ENCODE measurements around the gene PDE11A. TPM values are rescaled to one million over a fixed set of nuclear protein-coding genes. Genes with fewer than 3 reads are reported as not detected.

The PDE11A gene
- total RNA-seq, 6 experiments from 2014 or later: 1.2 to 3.1 (median 1.4) TPM

DNA sequence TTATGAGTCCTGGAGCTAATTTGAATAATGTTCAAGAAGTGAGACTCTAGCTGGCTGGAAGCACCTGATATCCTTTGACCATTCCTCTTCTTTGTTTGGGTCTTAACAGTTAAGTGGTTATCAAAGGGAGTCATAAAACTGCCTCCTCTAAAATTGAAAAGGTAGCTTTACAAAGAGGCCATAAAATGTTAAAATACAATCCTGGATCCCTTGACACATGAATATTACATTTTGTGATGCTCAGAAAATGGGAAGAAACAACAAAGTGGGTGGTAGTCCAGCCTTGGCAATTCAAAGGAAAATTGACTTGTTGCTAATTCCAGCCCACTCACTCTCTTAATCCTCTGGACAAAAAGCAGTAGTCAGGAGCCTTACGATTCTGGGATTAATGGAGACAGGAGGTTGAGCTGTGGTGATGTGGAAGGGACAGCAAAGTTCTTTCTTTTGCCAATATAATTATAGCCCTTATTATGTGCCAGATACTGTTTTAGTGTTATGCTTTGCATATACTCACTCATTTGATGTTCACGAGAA lies 339.2 kb downstream of the PDE11A start:
- Mint-ChIP-seq H3K36me3 (ENCODE audit: low read depth) (no peaks in the 10 kb centered on the region), H3K27me3 (ENCODE audit: insufficient read depth) (peaks cover 14% of the 10 kb centered on the region), H3K27ac (no peak overlapping the region), H3K4me1 (ENCODE audit: low read depth) (peaks cover 6% of the 10 kb centered on the region; the same call in 1 of the 2 replicates), H3K9me3 (no peaks in the 10 kb centered on the region), H3K4me3 (no peak overlapping the region)
- TF ChIP-seq, protein P1, sequence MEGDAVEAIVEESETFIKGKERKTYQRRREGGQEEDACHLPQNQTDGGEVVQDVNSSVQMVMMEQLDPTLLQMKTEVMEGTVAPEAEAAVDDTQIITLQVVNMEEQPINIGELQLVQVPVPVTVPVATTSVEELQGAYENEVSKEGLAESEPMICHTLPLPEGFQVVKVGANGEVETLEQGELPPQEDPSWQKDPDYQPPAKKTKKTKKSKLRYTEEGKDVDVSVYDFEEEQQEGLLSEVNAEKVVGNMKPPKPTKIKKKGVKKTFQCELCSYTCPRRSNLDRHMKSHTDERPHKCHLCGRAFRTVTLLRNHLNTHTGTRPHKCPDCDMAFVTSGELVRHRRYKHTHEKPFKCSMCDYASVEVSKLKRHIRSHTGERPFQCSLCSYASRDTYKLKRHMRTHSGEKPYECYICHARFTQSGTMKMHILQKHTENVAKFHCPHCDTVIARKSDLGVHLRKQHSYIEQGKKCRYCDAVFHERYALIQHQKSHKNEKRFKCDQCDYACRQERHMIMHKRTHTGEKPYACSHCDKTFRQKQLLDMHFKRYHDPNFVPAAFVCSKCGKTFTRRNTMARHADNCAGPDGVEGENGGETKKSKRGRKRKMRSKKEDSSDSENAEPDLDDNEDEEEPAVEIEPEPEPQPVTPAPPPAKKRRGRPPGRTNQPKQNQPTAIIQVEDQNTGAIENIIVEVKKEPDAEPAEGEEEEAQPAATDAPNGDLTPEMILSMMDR (IDR thresholded peaks at IDR 0.05): no peak
- DNase-seq: no peak

- H3K4me3 Mint-ChIP-seq: no peak overlapping the region
- H3K27ac Mint-ChIP-seq: no peak overlapping the region
- peaks cover 6% of the 10 kb centered on the region; the same call in 1 of the 2 replicates for H3K4me1 Mint-ChIP-seq (ENCODE audit: low read depth)
- peaks cover 12% of the 10 kb centered on the region for H3K27me3 Mint-ChIP-seq (ENCODE audit: insufficient read depth)
- TF ChIP-seq, protein P1 (IDR thresholded peaks at IDR 0.05): no peak
- DNase-seq: no peak
- H3K36me3 Mint-ChIP-seq (ENCODE audit: low read depth): no peaks in the 10 kb centered on the region
- H3K9me3 Mint-ChIP-seq: no peaks in the 10 kb centered on the region
Measured at GRCh38 chr2:177731384-177731783, 341.2 kb downstream of the PDE11A start.

- Mint-ChIP-seq H3K4me1 (ENCODE audit: low read depth) (peaks cover 6% of the 10 kb centered on the region; the same call in 1 of the 2 replicates), H3K27me3 (ENCODE audit: insufficient read depth) (peaks cover 13% of the 10 kb centered on the region), H3K27ac (no peak overlapping the region)
Measured at GRCh38 chr2:177730792-177731191, 341.8 kb downstream of the PDE11A start.

DNA sequence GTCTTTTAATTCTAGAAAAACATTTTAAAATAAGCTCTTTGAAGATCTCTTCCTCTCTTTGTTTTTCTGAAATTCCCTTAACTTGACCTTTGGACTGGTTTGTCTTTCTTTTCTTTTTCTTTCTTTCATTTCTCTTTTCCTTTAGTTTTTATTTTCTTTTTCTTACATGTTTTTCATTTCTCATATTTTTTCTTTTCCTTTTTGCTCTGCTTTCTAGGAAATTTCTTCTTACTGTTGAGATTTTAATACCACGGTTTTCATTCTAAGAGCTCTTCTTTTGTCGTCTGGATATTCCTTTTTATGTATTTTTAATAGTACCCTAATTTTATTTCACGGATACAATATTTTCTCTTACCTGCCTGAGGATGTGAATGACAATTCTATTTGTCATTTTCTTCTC lies 342.2 kb downstream of the PDE11A start:
- TF ChIP-seq, protein P1 (IDR thresholded peaks at IDR 0.05): no peak
- no peak overlapping the region for H3K27ac Mint-ChIP-seq
- no peak for DNase-seq
- no peaks in the 10 kb centered on the region for H3K9me3 Mint-ChIP-seq
- no peaks in the 10 kb centered on the region for H3K36me3 Mint-ChIP-seq (ENCODE audit: low read depth)
- peaks cover 13% of the 10 kb centered on the region for H3K27me3 Mint-ChIP-seq (ENCODE audit: insufficient read depth)
- no peak overlapping the region for H3K4me3 Mint-ChIP-seq
- H3K4me1 Mint-ChIP-seq (ENCODE audit: low read depth): peaks cover 6% of the 10 kb centered on the region; the same call in 1 of the 2 replicates

More at GRCh38 chr2:177730792-177731191, 341.8 kb downstream of the PDE11A start:
- Mint-ChIP-seq H3K36me3 (ENCODE audit: low read depth) (no peaks in the 10 kb centered on the region), H3K4me3 (no peak overlapping the region), H3K9me3 (no peaks in the 10 kb centered on the region)
- TF ChIP-seq, protein P1 (IDR thresholded peaks at IDR 0.05): no peak
- no peak for DNase-seq

GRCh38 chr2:177728920-177729319 lies 343.7 kb downstream of the PDE11A start:
- DNase-seq: no peak
- H3K36me3 Mint-ChIP-seq (ENCODE audit: low read depth): no peaks in the 10 kb centered on the region
- peaks cover 6% of the 10 kb centered on the region for H3K27me3 Mint-ChIP-seq (ENCODE audit: insufficient read depth)
- no peaks in the 10 kb centered on the region for H3K9me3 Mint-ChIP-seq
- peaks cover 18% of the 10 kb centered on the region for H3K4me1 Mint-ChIP-seq (ENCODE audit: low read depth)
- no peak overlapping the region for H3K27ac Mint-ChIP-seq
- TF ChIP-seq, protein P1 (IDR thresholded peaks at IDR 0.05): no peak
- H3K4me3 Mint-ChIP-seq: no peak overlapping the region

Data from HFFc6 (cell line).